RWPE1 (cell line): ENCODE data around the gene KPNA4.
"Not testable (repeated sequence)": the region's sequence is repeated elsewhere in the genome, so short reads cannot be mapped to it uniquely, and the experiment has no call there.

Experiments used
- CTCF ChIA-PET: fragments of 350-600 bp; sonication (Branson Sonifier 250); formaldehyde crosslinking; extraction: SDS; loops from one replicate; lab custom pipeline; 2021; lab: Yijun Ruan, JAX
- POLR2A ChIA-PET: fragments of 400-600 bp; formaldehyde crosslinking; extraction: SDS; loops from one replicate; lab custom pipeline; 2020; ENCODE audit warnings: antibody characterized with exemption; ENCODE audit not compliant: low non-redundant PET; lab: Yijun Ruan, JAX
- DNase-seq: peaks from one replicate; pipeline ENCODE4 v3.0.0; 2012; ENCODE audit warnings: low spot score
- H3K27ac ChIP-seq: fragments of 450-650 bp; 2 replicates; pipeline ENCODE4 v1.5.1; 2017
- TF ChIP-seq, protein P1 (sequence below): fragments of 450-650 bp; conservative IDR thresholded peaks from 2 replicates; pipeline ENCODE4 v1.5.1; 2017; ENCODE audit warnings: low read depth, mild to moderate bottlenecking

Gene KPNA4

DNA sequence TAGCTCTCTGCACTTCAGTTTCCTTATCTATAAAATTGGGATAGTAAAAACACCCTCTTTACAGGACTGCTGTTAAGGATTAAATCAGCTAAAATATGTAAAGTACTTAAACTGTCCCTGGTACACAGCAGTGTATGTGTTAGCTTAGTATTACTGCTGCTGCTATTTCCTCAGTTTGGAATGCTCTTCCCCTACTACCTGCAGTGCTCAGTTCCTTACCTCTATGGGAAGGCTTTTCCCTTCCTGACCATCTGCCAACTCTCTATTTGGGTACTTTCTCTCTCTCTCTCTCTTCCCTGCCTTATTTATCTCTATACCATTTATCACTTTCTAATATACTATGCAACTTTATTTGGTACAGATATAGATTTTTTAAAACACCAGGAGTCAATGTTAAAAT lies 26.5 kb downstream of the KPNA4 start:
- CTCF ChIA-PET: interaction anchor here (0.6 kb wide), 1 partner anchor 19 kb away, joined by 3 read pairs; no protein-coding TSS in a partner anchor
- no peak overlapping the region for H3K27ac ChIP-seq
- TF ChIP-seq, protein P1, sequence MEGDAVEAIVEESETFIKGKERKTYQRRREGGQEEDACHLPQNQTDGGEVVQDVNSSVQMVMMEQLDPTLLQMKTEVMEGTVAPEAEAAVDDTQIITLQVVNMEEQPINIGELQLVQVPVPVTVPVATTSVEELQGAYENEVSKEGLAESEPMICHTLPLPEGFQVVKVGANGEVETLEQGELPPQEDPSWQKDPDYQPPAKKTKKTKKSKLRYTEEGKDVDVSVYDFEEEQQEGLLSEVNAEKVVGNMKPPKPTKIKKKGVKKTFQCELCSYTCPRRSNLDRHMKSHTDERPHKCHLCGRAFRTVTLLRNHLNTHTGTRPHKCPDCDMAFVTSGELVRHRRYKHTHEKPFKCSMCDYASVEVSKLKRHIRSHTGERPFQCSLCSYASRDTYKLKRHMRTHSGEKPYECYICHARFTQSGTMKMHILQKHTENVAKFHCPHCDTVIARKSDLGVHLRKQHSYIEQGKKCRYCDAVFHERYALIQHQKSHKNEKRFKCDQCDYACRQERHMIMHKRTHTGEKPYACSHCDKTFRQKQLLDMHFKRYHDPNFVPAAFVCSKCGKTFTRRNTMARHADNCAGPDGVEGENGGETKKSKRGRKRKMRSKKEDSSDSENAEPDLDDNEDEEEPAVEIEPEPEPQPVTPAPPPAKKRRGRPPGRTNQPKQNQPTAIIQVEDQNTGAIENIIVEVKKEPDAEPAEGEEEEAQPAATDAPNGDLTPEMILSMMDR: no peak
- POLR2A ChIA-PET: no interaction called here
- DNase-seq: no peak

DNA sequence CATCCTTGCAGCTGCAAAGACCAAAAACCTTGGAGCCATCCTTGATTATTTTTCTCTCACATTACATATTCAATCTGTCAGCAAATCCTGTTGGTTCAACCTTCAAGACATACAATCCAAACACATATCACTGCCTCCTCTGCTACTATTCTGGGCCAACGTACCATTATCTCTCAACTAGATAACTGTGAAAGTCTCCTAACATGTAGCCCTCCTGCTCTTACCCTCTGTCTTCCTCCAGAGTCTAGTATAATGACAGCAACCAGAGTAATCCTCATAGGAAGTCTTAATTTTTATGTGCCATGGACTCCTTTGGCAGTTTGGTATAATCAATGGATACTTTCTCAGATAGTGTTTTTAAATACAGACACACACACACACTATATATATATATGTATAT lies 27.6 kb downstream of the KPNA4 start:
- POLR2A ChIA-PET: no interaction called here
- CTCF ChIA-PET: no interaction called here
- H3K27ac ChIP-seq: no peak overlapping the region
- TF ChIP-seq, protein P1: no peak
- no peak for DNase-seq

DNA sequence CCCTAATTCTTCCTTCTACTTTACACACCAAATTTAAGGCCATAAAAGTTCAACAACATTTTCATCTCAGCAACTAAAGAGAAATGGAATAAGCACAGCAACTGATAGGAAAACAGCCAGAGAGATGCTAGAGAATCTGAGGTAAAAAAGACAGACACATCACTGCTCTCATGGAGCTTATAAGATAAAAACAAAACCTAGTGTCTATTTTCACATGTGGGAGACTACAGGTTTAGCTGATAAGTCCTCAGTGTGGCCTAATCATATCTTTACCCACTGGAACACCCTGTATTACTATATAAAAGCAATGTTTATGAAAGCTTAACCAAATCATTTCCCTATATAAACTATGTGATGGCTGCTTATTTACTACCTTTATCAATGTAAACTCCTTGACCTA lies 33.0 kb downstream of the KPNA4 start:
- TF ChIP-seq, protein P1: no peak
- no peak overlapping the region for H3K27ac ChIP-seq
- no peak for DNase-seq
- ChIA-PET POLR2A (no interaction called here), CTCF (interaction anchor here (0.6 kb wide), 1 partner anchor 673 kb away, joined by 3 read pairs; no protein-coding TSS in a partner anchor)

DNA sequence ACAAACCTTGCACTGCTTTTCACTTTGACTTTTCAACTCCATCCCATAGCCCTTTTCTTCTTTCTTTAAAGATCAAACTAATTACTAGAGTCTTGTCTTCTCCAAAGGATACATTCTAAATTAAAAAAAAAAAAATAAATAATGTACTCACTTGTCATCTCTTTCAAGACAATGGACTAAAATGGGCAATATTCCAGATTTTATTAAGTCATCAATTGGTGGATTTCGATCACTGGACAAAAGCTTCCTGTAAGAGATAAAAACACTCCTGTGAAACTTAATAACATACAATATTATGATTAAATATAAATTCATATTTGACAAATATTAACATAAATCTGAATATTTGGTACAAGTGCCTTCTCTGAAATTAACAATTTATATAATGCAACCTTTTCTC lies 34.1 kb downstream of the KPNA4 start:
- DNase-seq: no peak
- CTCF ChIA-PET: no interaction called here
- H3K27ac ChIP-seq: no peak overlapping the region
- POLR2A ChIA-PET: no interaction called here
- TF ChIP-seq, protein P1: no peak

DNA sequence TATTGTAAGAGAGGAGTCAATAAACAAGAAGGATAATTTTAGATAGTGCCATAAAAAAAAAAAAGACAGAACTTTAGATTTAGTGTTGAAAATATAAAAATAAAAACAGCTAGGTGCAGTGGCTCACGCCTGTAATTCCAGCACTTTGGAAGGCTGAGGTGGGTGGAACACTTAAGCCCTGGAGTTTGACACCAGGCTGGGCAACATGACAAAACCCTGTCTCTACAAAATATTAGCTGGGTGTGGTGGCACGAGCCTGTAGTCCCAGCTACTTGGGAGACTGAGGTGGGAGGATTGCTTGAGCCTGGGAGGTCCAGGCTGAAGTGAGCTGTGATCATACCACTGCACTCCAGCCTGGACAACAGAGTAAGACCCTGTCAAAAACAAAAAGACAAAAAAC lies 49.0 kb downstream of the KPNA4 start:
- POLR2A ChIA-PET, CTCF ChIA-PET, DNase-seq: not testable (repeated sequence)

DNA sequence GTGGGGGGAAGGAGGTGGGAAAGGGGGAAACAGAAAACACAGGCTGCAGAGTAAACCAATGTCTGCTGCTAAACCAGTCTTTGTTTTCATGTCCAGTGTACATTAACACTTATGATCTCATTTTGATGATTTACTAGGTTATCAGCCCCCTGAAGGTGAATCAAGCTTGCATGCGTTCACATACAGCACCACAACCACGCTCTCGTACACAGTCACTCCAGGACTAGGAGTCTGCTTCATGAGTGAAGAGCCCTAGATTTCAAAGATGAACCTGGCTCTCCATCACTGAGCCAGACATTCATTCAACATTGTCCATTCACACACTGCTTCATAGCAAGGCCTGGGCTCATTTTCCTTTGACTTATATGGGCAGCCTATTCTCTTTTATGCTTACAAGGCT lies 64.0 kb downstream of the KPNA4 start:
- TF ChIP-seq, protein P1: no peak
- no peak for DNase-seq
- POLR2A ChIA-PET: no interaction called here
- H3K27ac ChIP-seq: no peak overlapping the region
- CTCF ChIA-PET: no interaction called here

More for the DNA sequence above, 49.0 kb downstream of the KPNA4 start:
- not testable (repeated sequence) for H3K27ac ChIP-seq

DNA sequence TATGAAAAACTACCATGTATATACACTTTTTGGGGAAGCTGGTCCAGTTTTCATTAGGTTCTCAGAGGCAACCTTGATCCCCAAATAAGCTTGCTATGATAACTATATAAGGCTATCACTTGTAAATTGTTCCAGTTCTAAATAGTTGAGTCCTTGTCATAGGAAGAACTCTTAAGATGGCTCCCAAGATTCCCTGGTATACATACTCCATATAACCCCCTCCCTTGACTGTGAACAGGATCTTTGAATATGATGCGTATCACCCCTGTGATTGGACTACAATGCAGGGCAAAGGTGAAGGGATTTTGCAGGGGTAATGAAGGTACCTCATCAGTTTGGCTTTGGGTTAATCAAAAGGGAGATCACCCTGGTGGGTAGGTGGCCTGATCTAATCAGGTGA lies 67.2 kb downstream of the KPNA4 start:
- POLR2A ChIA-PET: no interaction called here
- CTCF ChIA-PET: no interaction called here
- TF ChIP-seq, protein P1: no peak
- no peak overlapping the region for H3K27ac ChIP-seq
- DNase-seq: no peak
